GM18520 (cell line): Measurements from ENCODE around the gene GATAD2A.
A peak's percentile ranks its signal among the peaks of the same experiment; 100 is the strongest.

Experiments
- ATAC-seq: cut with Tn5 transposase; IDR thresholded peaks from one replicate; pipeline ENCODE4 v1.9.1; 2021; ENCODE audit not compliant: unreplicated experiment

GATAD2A gene

DNA sequence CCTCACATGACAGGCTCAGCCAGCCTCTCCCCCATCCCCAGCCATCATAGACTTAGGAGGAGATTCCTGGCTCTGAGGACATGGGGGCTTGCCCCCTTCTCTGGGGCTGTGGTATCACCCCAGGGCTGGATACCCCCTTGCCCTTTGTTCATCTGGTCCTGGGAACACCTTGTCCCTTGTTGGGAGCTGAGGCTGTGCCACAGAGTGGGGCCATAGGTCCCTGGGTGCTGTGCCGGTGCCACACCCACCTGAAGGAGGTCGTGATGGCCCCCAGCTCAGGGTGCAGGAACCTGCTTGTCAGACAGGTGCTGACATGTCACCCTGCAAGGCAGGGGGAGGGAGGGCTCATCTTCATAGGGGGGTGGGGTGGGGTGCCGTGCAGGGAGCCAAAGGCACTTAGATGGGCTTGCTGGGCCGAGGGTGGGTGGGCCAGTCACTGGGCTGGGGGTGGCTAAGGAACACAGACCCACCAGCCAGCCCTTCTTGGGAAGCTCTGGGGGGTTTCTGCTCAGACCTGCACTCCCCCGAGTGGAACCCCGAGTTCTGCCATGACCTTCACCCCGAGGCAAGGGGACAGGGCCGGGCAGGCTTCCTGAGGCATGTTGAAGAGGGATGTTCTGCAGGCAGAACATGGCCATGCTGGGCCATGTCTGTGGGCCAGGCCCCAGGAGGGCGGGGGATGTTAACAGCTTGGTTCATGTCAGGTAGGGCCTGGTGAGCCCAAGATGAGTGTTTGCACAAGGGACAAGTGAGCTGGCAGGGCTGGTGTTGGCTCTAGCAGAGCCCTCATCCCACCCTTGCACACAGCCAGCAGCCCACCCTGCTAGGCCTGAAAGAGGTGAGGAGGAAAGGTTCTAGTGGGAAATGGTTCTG, 81.8 kb downstream of the GATAD2A start:
- ATAC-seq, result no peak

DNA sequence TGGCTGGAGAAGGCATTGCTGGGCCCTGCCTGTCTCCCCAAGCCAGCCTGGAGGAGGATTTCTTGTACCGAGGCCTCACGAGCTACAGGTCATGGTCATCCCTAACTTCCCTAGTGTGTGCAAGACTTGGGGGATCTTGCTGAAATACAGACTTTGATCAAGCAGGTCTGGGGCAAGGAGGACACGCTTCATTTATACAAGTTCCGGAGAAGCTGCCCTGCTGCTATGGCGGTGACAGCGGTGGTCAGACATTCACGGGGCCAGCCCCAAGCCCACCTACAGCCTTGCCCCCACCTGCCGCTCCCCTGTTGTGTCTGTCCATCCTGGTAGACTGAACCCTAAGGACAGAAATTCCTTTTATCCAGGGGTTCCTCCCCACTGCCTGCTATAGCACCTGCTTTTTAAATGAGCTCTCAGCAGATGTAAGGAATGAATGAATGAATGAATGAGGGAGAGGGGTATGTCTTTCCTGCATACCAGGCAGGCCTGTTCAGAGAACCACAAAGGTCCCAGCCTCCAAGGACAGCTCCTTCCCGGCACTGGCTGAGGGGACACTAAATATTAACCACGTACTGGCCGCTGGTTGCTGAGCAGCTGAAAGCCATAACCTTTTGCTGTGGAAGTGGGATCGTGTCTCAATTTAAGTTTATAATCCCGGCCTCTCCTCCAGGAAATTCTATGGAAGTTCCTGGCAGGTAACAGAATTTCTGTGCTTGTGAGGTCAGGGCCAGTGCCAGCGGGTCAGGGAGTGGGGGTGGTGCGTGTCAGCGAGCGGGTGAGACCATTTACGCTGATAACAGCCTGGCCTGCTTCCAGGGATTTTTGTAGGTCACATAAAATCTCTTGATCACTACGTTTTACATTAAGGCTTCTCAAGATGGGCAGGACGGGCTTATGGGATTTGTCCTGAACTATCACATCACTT, 82.7 kb downstream of the GATAD2A start:
- ATAC-seq, result no peak

DNA sequence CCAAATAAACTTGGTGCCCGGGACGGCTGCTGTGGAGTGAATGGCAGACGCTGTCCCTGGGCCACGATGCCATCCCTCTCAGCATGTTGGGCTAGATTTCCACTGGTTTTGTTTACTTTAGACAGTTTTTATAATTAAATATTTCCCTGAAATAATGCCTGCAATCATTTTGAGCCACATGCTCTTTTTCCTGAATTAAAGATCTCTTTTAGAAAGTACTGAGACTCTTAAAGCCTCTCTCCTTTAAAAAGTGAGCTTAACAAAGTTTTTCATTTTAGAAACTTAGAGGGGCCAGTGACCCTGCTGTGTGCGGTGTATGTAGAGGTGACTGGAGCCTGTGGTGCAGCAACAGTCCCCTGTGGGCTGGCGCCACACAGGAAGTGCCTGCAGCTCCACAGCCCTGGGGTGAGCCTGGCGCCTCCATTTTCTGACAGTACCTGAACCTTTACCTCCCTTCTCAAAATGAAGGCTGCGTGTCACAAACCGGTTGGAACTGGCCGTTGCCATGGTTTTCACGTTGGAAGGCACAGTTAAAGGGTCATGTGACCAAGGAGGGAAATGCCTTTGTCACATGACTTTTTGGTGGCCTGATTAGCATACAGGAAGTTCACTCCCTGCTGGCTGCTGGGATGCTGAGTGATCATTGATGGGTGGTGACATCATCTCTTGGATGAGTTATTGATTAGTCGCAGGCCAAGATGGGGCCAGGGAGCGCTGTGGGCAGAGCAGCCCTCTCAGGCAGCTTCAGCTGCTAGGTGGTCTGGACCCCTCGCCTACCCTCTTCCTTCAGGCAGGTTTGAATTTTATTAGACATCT, 83.6 kb downstream of the GATAD2A start:
- ATAC-seq, result peak; percentile 43

DNA sequence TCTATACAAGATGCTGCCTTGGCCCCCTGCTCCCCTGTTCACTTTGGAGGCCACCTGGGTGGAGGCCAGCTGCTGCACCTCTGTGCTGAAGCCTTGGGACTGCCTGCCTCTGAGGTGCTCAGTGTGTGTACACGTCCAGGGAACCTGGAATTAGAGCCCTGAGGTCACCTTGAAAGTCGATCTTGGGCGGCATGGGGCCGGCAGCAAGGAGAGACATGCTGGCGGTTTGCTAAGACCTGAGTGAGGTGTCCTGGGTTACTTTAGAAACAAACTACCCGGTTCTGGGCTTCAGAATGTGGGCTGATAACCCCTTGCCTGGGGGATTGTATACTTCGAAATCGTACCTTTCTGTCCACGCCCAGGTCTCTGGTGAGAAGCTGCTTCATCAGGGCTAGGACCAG, 84.3 kb downstream of the GATAD2A start:
- no peak for ATAC-seq

DNA sequence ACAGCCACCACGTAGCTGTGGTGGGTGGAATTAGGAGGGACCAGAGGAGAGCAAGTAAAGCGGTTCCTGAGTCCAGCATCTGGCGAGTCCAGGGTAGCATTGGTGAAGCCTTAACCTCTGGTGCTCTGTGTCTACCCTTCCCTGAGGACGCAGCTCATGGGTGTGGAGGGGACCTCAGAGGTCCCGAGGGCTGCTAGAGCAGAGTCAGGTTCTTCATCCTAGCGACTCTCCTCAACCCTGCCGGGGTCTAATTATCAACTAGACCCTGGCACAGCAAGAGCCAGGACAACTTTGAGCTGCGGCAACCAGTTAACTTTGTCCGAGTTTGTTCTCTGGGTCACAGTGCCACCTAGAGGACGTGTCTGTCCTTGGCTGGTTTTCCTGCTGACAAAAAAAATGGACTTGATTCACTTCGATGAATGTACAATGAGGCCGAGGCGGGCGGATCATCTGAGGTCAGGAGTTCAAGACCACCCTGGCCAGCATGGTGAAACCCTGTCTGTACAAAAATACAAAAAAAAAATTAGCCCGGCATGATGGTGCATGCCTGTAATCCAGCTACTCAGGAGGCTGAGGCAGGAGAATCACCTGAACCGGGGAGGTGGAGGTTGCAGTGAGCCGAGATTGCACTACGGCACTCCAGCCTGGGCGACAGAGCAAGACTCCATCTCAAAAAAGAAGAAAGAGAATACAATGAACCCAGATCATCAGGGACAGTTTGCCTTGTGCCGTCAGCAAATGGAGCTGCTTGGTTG, 84.9 kb downstream of the GATAD2A start:
- no peak for ATAC-seq

DNA sequence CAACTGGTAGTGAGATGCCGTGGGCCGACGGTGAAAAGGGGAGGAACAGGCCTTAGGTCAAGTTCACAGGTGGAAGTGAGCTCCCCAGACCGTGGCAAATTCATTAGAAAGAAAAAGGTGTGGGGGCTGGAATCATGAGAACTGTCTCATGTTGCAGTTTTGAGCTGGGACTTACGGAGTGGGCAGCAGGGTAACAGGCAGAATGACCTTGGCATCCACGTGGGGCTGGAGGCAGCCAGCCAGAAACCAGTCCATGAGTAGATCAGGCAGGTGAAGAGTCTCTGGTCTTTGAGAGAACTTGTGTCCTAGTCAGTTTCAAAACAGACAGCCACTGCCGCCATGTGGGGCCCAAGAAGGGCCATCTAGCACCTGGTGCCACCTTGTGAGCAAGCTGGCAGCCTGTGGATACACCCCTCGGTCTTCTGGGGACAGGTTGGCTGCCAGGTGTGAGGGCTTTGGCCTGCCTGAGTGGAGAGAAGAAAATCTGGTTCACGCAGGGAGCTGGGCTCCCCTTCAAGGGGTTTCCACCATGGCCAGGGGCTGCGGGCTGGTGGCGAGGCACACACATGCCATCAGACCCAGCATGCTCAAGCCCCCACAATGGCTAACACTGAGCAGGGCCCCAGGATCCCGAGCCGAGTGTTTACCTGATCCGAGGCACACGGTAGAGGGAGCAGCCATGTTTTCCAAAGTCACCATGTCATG, 86.0 kb downstream of the GATAD2A start:
- no peak for ATAC-seq

DNA sequence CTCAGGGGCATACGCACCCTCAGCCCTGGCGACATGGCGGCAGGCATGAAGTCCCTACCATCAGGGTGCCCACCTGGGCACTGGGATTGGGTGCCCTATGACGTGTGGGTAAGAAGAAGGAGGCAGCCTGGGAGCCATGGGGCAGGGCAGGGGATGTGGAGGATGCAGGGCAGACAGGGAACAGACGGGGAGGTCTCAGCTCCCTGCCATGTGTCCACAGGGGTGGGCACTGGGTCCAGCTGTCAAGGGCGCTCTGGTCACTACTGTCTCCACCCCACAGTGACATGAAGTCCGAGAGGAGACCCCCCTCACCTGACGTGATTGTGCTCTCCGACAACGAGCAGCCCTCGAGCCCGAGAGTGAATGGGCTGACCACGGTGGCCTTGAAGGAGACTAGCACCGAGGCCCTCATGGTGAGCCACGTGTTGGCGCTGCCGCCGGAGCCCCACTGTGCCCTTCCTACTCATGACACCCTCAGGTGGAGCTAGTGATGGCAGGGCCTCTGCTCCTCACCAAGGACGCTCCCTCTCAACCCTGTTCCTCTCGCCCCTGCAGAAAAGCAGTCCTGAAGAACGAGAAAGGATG, 86.6 kb downstream of the GATAD2A start:
- no peak for ATAC-seq

DNA sequence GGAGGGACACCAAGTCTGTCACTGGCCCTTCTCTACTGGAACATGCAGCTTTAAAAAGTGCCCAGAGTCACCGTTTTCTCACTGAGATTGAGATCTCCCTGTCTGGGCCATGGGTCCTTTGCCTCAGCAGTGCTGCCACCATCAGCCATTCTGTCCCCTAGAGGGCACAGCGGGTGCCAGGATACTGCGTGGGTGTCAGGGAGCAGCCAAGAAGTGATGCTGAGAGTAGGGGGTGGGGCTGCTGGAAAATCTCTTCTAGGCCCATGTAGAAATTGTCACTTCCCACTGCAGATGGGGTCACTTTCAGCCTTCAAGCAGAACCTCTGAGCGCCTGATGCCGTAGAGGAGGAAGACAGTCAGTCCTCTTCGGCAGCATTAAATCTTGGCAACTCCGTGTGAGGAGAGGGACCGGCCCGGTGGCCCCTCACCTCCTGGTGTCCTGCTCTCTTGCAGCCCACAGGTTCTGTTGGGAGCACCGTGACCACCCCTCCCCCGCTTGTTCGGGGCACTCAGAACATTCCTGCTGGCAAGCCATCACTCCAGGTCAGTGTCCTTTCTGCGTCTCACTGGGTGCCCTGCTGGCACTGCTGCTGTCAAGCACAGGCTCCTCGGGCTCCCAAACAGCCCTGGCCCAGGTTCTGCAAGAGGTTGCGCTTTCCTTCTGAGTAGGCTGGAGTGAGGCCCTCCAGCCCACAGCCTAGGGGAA, 88.5 kb downstream of the GATAD2A start:
- ATAC-seq, result no peak

DNA sequence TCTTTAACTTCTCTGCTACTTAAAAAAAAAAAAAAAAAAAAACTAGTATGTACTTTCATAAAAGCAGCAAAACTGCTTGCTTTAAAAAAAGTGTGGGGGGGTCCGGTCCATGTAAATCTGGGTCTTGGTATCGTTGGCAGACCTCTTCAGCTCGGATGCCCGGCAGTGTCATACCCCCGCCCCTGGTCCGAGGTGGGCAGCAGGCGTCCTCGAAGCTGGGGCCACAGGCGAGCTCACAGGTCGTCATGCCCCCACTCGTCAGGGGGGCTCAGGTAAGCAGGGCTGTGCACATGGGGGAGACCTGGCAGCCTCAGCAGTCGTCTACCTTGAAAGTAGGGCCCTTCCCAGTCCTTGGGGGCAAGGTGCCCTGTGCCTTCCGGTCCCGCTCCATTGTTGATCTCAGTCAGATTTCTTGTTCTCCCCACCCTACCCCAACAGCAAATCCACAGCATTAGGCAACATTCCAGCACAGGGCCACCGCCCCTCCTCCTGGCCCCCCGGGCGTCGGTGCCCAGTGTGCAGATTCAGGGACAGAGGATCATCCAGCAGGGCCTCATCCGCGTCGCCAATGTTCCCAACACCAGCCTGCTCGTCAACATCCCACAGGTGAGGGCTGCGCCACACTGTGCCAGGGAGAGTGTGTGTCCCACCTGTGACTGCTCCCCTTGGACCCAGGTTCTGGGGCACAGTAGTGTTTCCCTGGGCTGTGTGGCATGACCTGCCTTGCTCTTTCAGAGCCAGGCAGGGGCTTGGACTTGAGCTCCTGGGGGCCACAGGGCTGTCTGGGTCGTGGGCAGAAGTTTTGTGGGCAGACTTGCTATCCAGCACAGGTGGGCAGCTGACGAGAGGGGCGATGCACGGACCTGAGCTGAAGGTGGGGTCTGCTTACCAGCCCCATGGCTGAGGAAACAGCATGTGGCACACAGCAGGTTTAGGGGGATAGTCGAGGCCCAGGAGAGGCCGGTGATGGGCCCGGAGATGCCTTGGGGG, 90.4 kb downstream of the GATAD2A start:
- ATAC-seq, result no peak

DNA sequence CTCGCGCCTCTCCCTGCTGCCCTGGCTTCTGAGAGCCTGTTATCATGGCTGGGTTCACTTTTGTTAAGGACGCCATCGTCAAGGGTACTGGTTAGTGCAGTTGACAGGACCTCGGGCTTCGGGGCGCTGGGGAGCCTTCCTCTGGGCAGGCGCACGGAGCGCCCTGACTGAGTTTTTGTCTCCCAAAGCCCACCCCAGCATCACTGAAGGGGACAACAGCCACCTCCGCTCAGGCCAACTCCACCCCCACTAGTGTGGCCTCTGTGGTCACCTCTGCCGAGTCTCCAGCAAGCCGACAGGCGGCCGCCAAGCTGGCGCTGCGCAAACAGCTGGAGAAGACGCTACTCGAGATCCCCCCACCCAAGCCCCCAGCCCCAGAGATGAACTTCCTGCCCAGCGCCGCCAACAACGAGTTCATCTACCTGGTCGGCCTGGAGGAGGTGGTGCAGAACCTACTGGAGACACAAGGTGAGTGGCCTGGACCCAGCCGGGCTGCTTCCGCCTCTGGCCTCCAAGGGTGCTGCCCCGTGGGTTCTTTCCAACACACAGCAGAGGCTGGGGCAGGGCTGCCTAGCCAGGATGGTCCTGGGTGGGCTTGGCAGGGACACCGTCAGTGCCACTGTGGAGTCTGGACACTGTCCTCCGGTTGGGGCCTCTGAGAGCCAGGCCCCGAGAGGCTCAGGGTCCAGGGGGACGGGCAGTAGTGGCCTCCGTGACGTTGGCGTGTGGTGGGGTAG, 92.9 kb downstream of the GATAD2A start:
- ATAC-seq, result no peak

DNA sequence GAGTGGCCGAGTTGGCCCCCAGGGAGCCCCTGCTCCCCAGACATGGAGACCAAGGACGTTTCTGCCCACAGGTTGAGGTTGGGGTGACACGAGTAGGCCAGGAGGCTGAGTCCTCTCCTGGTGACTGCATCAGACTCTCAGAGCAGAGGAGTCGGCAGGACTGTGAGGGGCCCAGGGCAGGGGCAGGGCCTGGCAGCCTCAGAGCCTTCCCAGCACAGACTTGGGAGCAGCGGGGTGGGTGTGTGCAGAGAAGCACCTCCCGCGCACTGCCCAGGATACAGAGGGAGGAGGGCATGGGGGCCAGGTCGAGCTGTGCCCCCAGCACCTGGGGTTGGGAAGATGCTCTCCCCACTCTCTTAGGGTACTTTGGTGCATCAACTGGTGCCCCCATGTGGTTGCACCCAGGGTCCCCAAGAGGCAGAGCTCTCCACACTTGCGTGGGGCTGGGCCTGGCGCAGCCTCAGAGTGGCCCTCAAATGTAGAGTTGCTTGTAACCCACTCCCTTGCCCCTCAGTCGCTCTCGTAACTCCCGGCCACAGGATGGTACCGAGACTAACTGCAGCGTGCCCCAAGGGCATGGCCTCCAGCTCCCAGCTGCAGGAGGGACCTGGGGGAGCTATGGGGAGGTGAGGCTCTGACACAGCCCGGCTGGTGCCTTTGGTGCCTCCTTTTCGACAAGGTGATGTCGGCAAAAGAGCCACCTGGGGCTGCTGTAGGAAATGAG, 94.0 kb downstream of the GATAD2A start:
- ATAC-seq, result no peak

DNA sequence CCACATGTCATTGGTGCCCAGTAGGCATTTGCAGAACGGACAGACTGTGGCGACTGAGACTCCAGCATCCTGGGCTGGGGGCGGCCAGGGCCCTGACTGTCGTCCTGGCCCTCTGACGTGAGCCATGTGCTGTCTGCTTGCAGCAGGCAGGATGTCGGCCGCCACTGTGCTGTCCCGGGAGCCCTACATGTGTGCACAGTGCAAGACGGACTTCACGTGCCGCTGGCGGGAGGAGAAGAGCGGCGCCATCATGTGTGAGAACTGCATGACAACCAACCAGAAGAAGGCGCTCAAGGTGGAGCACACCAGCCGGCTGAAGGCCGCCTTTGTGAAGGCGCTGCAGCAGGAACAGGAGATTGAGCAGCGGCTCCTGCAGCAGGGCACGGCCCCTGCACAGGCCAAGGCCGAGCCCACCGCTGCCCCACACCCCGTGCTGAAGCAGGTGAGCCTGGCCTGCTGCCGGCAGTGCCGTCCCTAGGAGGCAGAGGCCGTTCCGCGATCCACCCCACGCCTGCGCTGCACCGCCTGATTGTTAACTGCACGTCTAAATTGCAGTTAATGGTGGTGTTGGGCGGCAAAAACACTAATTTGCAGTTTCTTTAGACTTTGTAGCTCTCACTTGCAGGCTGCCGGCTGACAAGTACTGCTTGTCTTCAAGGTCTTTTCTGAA, 95.6 kb downstream of the GATAD2A start:
- ATAC-seq, result no peak

DNA sequence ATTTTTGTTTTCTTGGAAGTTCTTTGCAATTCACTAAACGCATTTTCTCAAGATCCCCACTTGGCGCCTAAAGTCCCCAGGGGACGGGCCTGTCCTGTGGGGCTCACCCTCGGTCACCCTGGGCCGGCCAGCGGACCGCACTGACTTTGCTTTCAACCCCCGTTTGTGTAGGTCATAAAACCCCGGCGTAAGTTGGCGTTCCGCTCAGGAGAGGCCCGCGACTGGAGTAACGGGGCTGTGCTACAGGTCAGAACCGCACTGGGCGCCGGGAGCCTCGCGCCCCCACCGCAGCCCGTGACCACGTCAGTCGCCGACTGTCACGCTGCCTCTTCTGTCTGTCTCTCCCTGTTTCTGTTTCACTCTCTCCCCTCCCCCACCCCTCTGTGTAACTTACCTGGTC, 96.3 kb downstream of the GATAD2A start:
- ATAC-seq, result no peak

DNA sequence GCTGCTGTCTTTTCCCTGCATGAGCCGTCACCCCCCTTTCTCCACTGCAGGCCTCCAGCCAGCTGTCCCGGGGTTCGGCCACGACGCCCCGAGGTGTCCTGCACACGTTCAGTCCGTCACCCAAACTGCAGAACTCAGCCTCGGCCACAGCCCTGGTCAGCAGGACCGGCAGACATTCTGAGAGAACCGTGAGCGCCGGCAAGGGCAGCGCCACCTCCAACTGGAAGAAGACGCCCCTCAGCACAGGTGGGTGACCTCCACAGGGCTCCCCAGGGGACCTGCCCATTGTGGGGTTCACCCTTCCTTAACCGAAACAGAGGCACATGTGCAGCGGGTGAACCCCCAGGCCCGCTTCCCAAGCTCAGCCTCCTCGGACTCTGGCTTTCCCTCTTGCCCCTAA, 96.8 kb downstream of the GATAD2A start:
- ATAC-seq, result no peak

DNA sequence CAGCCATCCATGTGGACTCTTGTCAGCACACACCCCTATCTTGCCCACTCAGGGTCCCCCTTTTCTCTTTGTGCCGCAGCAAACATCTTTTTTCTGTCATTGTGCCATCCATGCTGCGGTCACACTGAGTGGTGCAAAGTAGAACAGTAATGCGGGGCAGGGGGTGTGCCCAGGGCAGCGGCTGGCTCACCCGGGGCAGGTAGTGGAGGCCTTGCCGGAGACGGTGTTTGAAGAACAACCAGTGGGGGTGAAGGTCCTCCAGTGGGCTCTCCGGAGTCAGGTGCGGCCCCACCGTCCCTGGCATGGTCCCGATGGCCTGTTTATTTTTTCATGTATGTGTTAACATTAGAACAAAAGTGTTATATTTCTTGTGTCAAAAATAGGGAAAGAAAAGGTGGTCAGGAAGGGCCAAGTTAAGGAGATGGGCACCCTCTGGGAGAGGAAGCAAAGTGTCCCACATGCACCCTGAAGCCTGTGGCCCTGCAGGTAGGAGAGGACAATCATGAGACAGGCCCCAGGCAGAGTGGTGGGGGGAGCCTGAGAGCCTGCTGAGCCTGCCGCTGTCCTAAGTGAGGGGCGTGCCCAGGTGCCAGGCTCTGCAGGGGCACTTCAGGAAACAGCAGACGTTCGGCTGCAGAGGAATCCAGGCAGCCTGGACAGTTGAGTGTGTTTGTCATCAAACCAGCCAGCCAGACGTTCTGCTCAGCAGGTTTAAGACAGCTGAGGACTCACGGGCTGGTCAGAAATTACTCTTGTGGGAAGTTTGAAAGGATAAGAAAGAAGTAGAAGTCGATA, 97.5 kb downstream of the GATAD2A start:
- no peak for ATAC-seq
